ENCODE measurements around the gene PARVB. TPM values are rescaled to one million over a fixed set of nuclear protein-coding genes. Genes with fewer than 3 reads are reported as not detected.

PARVB gene
- polyA plus RNA-seq, 1 donor (not counting 4 experiments of a cell fraction or from before 2014, with no cell fraction given), result 10.5 TPM

DNA sequence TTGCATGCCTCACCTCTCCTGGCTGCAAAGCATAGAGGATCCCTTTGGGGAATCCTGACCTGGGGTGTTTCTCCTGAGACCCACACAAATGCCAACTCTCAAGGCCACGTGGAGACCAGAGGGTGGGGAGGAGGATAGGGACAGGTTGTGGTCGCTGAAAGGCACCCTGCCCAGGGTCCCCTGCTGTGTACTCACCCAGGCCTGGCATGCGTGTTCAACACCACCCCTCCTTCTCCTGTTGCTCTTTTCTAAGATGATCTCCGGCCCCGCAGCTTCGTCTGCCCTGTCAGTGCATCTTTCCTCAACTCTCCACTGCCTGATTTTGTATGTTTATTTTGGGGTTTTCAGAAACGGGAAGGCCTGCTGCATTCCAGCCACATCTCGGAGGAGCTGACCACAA, 112.0 kb downstream of the PARVB start:
- DNase-seq (ENCODE audit: low read depth, low spot score), result no peak
- TF ChIP-seq, protein P1, sequence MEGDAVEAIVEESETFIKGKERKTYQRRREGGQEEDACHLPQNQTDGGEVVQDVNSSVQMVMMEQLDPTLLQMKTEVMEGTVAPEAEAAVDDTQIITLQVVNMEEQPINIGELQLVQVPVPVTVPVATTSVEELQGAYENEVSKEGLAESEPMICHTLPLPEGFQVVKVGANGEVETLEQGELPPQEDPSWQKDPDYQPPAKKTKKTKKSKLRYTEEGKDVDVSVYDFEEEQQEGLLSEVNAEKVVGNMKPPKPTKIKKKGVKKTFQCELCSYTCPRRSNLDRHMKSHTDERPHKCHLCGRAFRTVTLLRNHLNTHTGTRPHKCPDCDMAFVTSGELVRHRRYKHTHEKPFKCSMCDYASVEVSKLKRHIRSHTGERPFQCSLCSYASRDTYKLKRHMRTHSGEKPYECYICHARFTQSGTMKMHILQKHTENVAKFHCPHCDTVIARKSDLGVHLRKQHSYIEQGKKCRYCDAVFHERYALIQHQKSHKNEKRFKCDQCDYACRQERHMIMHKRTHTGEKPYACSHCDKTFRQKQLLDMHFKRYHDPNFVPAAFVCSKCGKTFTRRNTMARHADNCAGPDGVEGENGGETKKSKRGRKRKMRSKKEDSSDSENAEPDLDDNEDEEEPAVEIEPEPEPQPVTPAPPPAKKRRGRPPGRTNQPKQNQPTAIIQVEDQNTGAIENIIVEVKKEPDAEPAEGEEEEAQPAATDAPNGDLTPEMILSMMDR (optimal IDR thresholded peaks at IDR 0.05 in 1 of 3, IDR thresholded peaks at IDR 0.05 in 1 of 3, conservative IDR thresholded peaks at IDR 0.05 in 1 of 3; ENCODE audit: extremely low read depth in 1 of 3, insufficient read depth in 2 of 3, low read length in 3 of 3), result no peak
- no peak for TF ChIP-seq EZH2 (IDR thresholded peaks at IDR 0.05; ENCODE audit: low read length)
- no peaks in the 10 kb centered on the region for H3K9me1 ChIP-seq (ENCODE audit: control insufficient read depth, extremely low read depth, insufficient read depth, low read length)
- FAIRE-seq, result no peak
- H3K79me2 ChIP-seq (ENCODE audit: control insufficient read depth, insufficient read depth, low read length), result no peaks in the 10 kb centered on the region
- H2AFZ ChIP-seq (ENCODE audit: control insufficient read depth, low read length), result no peak overlapping the region
- H4K20me1 ChIP-seq (ENCODE audit: control insufficient read depth, extremely low read depth, insufficient read depth, low read length), result no peaks in the 10 kb centered on the region
- no peak overlapping the region for H3K4me2 ChIP-seq (ENCODE audit: control insufficient read depth, extremely low read depth, insufficient read depth, low read depth, low read length)
- no peaks in the 10 kb centered on the region for H3K4me1 ChIP-seq (ENCODE audit: control insufficient read depth, extremely low read depth, insufficient read depth, low read length)
- H3K9me3 ChIP-seq (ENCODE audit: control insufficient read depth, low read depth, low read length), result peaks cover 5% of the 10 kb centered on the region
- dilution Hi-C loops (cut with MboI; ENCODE audit: extremely low pct_ligation_motif_present, low sequenced_read_pairs), result no loop called here
- no peaks in the 10 kb centered on the region for H3K27me3 ChIP-seq (ENCODE audit: control insufficient read depth, extremely low read depth, insufficient read depth, low read length)
- no peak overlapping the region for H3K4me3 ChIP-seq (ENCODE audit: control insufficient read depth in 2 of 3, extremely low read depth in 1 of 3, insufficient read depth in 2 of 3, low read depth in 1 of 3, low read length in 3 of 3)
- no peak overlapping the region for H3K27ac ChIP-seq (ENCODE audit: control insufficient read depth, insufficient read depth, low read length)
- H3K36me3 ChIP-seq (ENCODE audit: control insufficient read depth in 2 of 2, extremely low read depth in 1 of 2, insufficient read depth in 2 of 2, low read length in 2 of 2), result no peaks in the 10 kb centered on the region
- H3K9ac ChIP-seq (ENCODE audit: control insufficient read depth, extremely low read depth, insufficient read depth, low read length), result no peak overlapping the region

DNA sequence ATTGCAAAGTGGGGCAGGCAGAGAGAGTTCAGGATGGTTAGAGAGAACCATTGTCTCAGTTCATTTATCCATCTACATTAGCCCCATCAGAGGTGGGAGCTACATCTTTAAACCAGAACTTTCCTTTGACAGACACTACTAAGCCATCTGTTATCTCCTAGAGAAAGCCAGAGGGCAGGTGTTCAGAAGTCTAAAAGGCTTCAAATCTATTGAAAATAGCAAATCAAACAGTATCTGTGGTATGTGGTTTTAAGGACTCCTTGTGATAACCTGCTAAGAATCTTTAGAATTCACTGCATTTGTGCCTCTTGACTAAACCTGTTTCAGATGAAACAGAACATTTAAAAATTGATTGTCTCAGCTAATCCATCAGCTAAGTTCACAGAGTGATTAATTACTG, 112.7 kb downstream of the PARVB start:
- no peaks in the 10 kb centered on the region for H3K79me2 ChIP-seq (ENCODE audit: control insufficient read depth, insufficient read depth, low read length)
- TF ChIP-seq, protein P1 (optimal IDR thresholded peaks at IDR 0.05 in 1 of 3, IDR thresholded peaks at IDR 0.05 in 1 of 3, conservative IDR thresholded peaks at IDR 0.05 in 1 of 3; ENCODE audit: extremely low read depth in 1 of 3, insufficient read depth in 2 of 3, low read length in 3 of 3), result no peak
- no peak for TF ChIP-seq EZH2 (IDR thresholded peaks at IDR 0.05; ENCODE audit: low read length)
- no peak overlapping the region for H3K9ac ChIP-seq (ENCODE audit: control insufficient read depth, extremely low read depth, insufficient read depth, low read length)
- H3K4me2 ChIP-seq (ENCODE audit: control insufficient read depth, extremely low read depth, insufficient read depth, low read depth, low read length), result no peak overlapping the region
- H4K20me1 ChIP-seq (ENCODE audit: control insufficient read depth, extremely low read depth, insufficient read depth, low read length), result no peaks in the 10 kb centered on the region
- H3K27me3 ChIP-seq (ENCODE audit: control insufficient read depth, extremely low read depth, insufficient read depth, low read length), result no peaks in the 10 kb centered on the region
- H3K9me3 ChIP-seq (ENCODE audit: control insufficient read depth, low read depth, low read length), result peaks cover 5% of the 10 kb centered on the region
- no peak for DNase-seq (ENCODE audit: low read depth, low spot score)
- no peaks in the 10 kb centered on the region for H3K4me1 ChIP-seq (ENCODE audit: control insufficient read depth, extremely low read depth, insufficient read depth, low read length)
- no peak for FAIRE-seq
- H2AFZ ChIP-seq (ENCODE audit: control insufficient read depth, low read length), result no peak overlapping the region
- no peak overlapping the region for H3K4me3 ChIP-seq (ENCODE audit: control insufficient read depth in 2 of 3, extremely low read depth in 1 of 3, insufficient read depth in 2 of 3, low read depth in 1 of 3, low read length in 3 of 3)
- dilution Hi-C loops (cut with MboI; ENCODE audit: extremely low pct_ligation_motif_present, low sequenced_read_pairs), result no loop called here
- H3K9me1 ChIP-seq (ENCODE audit: control insufficient read depth, extremely low read depth, insufficient read depth, low read length), result no peaks in the 10 kb centered on the region
- H3K36me3 ChIP-seq (ENCODE audit: control insufficient read depth in 2 of 2, extremely low read depth in 1 of 2, insufficient read depth in 2 of 2, low read length in 2 of 2), result no peaks in the 10 kb centered on the region
- H3K27ac ChIP-seq (ENCODE audit: control insufficient read depth, insufficient read depth, low read length), result no peak overlapping the region
